ENCODE measurements around the gene GTF2F2.

GTF2F2 gene, protein sequence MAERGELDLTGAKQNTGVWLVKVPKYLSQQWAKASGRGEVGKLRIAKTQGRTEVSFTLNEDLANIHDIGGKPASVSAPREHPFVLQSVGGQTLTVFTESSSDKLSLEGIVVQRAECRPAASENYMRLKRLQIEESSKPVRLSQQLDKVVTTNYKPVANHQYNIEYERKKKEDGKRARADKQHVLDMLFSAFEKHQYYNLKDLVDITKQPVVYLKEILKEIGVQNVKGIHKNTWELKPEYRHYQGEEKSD

DNA sequence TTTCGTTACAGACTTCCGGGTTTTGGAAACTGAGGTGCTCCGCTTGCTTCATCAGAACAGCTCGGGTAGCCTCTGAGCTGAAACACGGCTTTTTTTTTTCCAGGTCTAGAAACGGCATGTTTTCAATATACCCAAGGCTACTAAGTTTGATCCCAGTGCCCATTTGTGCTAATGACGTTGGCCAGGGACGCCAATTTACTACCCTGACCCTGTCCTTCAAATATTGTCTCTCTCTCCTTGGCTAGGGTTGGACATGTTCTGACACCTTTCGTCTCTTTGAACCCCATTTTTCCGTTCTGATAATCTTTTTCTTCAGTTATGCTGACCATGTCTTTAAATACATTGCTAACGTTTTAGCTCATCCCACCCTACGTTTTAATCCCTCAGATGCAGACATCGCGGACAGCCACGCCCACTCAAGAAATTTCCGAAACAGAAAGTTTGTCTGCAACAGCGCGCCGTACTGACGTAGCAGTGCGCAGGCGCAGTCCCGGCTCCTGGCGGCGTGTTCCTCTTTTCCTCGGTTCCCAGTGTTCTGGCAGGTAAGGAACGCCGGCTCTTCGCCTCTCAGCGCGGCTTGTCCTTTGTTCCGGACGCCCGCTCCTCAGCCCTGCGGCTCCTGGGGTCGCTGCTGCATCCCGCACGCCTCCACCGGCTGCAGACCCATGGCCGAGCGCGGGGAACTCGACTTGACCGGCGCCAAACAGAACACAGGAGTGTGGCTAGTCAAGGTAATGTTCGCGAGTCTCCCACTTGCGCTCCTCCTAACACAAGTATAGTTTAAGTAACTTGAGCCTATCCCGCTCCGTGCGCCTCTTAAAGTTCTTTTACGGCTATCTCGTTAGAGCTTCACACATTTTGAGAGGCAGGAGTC lies at the start of gene GTF2F2:
GTF2F2 (plus strand) TSS at position 520 of the 874 bp plus-strand sequence; CDS start at position 666, 146 bp downstream.
- Histone ChIP-seq H3K4me2 (ENCODE audit: low read length) (peak within 1 kb of the TSS; percentile 92), H3K79me2 (ENCODE audit: low read length) (peaks cover 49% of the 10 kb centered on the region), H2AFZ (ENCODE audit: low read depth, low read length) (peak within 1 kb of the TSS; percentile 96), H3K27ac (ENCODE audit: low read length) (peak within 1 kb of the TSS; percentile 32), H4K20me1 (ENCODE audit: insufficient read depth, low read length) (peaks cover 17% of the 10 kb centered on the region), H3K4me1 (ENCODE audit: low read length) (peaks cover 15% of the 10 kb centered on the region), H3K9ac (ENCODE audit: low read length) (peak within 1 kb of the TSS; percentile 79), H3K4me3 (ENCODE audit: low read length) (peak within 1 kb of the TSS; percentile 80), H3K9me3 (ENCODE audit: insufficient read depth, low read length) (no peaks in the 10 kb centered on the region), H3K27me3 (ENCODE audit: low read depth, low read length) (no peaks in the 10 kb centered on the region), H3K36me3 (replicated peaks; ENCODE audit: low read depth, low read length) (no peaks in the 10 kb centered on the region)
- TF ChIP-seq, protein P1, sequence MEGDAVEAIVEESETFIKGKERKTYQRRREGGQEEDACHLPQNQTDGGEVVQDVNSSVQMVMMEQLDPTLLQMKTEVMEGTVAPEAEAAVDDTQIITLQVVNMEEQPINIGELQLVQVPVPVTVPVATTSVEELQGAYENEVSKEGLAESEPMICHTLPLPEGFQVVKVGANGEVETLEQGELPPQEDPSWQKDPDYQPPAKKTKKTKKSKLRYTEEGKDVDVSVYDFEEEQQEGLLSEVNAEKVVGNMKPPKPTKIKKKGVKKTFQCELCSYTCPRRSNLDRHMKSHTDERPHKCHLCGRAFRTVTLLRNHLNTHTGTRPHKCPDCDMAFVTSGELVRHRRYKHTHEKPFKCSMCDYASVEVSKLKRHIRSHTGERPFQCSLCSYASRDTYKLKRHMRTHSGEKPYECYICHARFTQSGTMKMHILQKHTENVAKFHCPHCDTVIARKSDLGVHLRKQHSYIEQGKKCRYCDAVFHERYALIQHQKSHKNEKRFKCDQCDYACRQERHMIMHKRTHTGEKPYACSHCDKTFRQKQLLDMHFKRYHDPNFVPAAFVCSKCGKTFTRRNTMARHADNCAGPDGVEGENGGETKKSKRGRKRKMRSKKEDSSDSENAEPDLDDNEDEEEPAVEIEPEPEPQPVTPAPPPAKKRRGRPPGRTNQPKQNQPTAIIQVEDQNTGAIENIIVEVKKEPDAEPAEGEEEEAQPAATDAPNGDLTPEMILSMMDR (IDR thresholded peaks at IDR 0.05; ENCODE audit: low read depth, low read length) = no peak
- TF ChIP-seq EZH2phosphoT487 (IDR thresholded peaks at IDR 0.05; ENCODE audit: low read depth) = no peak

DNA sequence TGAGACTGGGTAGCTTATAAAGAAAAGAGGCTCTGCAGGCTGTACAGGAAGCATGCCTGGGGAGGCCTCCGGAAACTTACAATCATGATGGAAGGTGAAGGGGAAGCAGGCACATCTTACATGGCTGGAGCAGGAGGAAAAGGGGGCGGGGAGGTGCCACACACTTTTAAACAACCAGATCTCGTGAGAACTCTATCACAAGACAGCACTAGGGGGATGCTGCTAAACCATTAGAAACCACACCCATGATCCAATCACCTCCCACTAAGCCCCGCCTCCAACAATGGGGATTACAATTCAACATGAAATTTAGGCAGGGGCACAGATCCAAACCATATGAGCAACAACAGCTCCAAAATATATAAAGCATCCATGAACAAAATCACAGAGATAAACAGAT lies 46.5 kb upstream of the GTF2F2 start:
- no peaks in the 10 kb centered on the region for H3K9me3 ChIP-seq (ENCODE audit: insufficient read depth, low read length)
- no peak overlapping the region for H3K27ac ChIP-seq (ENCODE audit: low read length)
- no peaks in the 10 kb centered on the region for H3K36me3 ChIP-seq (replicated peaks; ENCODE audit: low read depth, low read length)
- H3K4me3 ChIP-seq (ENCODE audit: low read length) = no peak overlapping the region
- H3K27me3 ChIP-seq (ENCODE audit: low read depth, low read length) = peaks cover 20% of the 10 kb centered on the region
- TF ChIP-seq, protein P1 (IDR thresholded peaks at IDR 0.05; ENCODE audit: low read depth, low read length) = no peak
- no peak for TF ChIP-seq EZH2phosphoT487 (IDR thresholded peaks at IDR 0.05; ENCODE audit: low read depth)
- H3K79me2 ChIP-seq (ENCODE audit: low read length) = no peaks in the 10 kb centered on the region
- H4K20me1 ChIP-seq (ENCODE audit: insufficient read depth, low read length) = no peaks in the 10 kb centered on the region
- H2AFZ ChIP-seq (ENCODE audit: low read depth, low read length) = no peak overlapping the region
- H3K9ac ChIP-seq (ENCODE audit: low read length) = no peak overlapping the region
- no peak overlapping the region for H3K4me2 ChIP-seq (ENCODE audit: low read length)
- peaks cover 8% of the 10 kb centered on the region; the same call in 1 of the 2 replicates for H3K4me1 ChIP-seq (ENCODE audit: low read length)

DNA sequence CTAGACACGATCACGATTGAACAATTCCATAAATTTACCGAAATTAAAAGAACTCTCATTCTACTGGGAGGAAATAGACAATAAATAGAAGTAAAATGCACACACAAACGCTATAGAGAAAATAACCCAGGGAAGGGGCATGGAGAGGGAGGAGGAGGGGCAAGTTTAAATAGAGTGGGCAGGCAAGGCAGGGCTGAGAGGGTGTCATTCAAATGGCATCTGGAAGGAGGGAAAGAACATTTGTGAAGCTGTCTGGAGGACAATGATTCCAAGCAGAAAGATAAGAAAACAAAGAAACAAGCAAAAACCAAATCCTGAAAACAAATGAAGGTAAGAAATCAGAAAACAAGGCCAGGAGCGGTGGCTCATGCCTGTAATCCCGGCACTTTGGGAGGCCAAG lies 45.6 kb upstream of the GTF2F2 start:
- Histone ChIP-seq H3K79me2 (ENCODE audit: low read length) (no peaks in the 10 kb centered on the region), H3K9ac (ENCODE audit: low read length) (no peak overlapping the region), H2AFZ (ENCODE audit: low read depth, low read length) (no peak overlapping the region), H3K9me3 (ENCODE audit: insufficient read depth, low read length) (no peaks in the 10 kb centered on the region), H3K27me3 (ENCODE audit: low read depth, low read length) (peaks cover 28% of the 10 kb centered on the region), H4K20me1 (ENCODE audit: insufficient read depth, low read length) (no peaks in the 10 kb centered on the region), H3K36me3 (replicated peaks; ENCODE audit: low read depth, low read length) (no peaks in the 10 kb centered on the region), H3K27ac (ENCODE audit: low read length) (no peak overlapping the region), H3K4me3 (ENCODE audit: low read length) (no peak overlapping the region), H3K4me2 (ENCODE audit: low read length) (no peak overlapping the region), H3K4me1 (ENCODE audit: low read length) (peaks cover 8% of the 10 kb centered on the region; the same call in 1 of the 2 replicates)
- TF ChIP-seq EZH2phosphoT487 (IDR thresholded peaks at IDR 0.05; ENCODE audit: low read depth) = no peak
- TF ChIP-seq, protein P1 (IDR thresholded peaks at IDR 0.05; ENCODE audit: low read depth, low read length) = no peak

DNA sequence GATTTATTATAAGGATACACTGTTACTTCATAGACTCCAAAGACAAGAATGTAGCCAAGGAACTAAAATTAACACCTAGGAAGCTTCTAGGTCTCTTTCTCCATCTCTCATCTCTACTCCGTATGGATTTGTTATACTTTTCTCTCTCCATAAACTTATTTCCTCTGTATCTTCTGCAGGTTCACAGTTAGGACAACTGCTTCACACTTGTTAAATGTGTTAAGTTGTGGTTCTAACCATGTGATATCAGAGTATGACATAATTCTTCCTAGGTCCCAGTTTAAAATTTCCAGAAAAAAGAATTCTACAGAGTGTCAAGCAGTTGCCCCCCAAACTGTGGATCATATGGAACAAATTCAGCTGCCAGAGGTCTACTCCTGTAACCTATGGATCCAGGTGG lies 42.3 kb upstream of the GTF2F2 start:
- H3K4me2 ChIP-seq (ENCODE audit: low read length) = no peak overlapping the region
- no peak overlapping the region for H3K9ac ChIP-seq (ENCODE audit: low read length)
- H3K27me3 ChIP-seq (ENCODE audit: low read depth, low read length) = peaks cover 28% of the 10 kb centered on the region
- H3K27ac ChIP-seq (ENCODE audit: low read length) = no peak overlapping the region
- H3K9me3 ChIP-seq (ENCODE audit: insufficient read depth, low read length) = no peaks in the 10 kb centered on the region
- no peaks in the 10 kb centered on the region for H3K79me2 ChIP-seq (ENCODE audit: low read length)
- no peak overlapping the region for H2AFZ ChIP-seq (ENCODE audit: low read depth, low read length)
- no peaks in the 10 kb centered on the region for H4K20me1 ChIP-seq (ENCODE audit: insufficient read depth, low read length)
- H3K36me3 ChIP-seq (replicated peaks; ENCODE audit: low read depth, low read length) = no peaks in the 10 kb centered on the region
- peaks cover 14% of the 10 kb centered on the region for H3K4me1 ChIP-seq (ENCODE audit: low read length)
- TF ChIP-seq, protein P1 (IDR thresholded peaks at IDR 0.05; ENCODE audit: low read depth, low read length) = no peak
- no peak for TF ChIP-seq EZH2phosphoT487 (IDR thresholded peaks at IDR 0.05; ENCODE audit: low read depth)
- no peak overlapping the region for H3K4me3 ChIP-seq (ENCODE audit: low read length)
